ENCODE data around the gene DNAJC4. TPM values are rescaled to one million over a fixed set of nuclear protein-coding genes. Genes with fewer than 3 reads are reported as not detected.
A peak's percentile ranks its signal among the peaks of the same experiment; 100 is the strongest.

The DNAJC4 gene
- total and polyA plus RNA-seq, 2 of the 8 experiments (the other 6 are each of a cell fraction or from before 2014, with no cell fraction given): 14.6 to 31.0 TPM

DNA sequence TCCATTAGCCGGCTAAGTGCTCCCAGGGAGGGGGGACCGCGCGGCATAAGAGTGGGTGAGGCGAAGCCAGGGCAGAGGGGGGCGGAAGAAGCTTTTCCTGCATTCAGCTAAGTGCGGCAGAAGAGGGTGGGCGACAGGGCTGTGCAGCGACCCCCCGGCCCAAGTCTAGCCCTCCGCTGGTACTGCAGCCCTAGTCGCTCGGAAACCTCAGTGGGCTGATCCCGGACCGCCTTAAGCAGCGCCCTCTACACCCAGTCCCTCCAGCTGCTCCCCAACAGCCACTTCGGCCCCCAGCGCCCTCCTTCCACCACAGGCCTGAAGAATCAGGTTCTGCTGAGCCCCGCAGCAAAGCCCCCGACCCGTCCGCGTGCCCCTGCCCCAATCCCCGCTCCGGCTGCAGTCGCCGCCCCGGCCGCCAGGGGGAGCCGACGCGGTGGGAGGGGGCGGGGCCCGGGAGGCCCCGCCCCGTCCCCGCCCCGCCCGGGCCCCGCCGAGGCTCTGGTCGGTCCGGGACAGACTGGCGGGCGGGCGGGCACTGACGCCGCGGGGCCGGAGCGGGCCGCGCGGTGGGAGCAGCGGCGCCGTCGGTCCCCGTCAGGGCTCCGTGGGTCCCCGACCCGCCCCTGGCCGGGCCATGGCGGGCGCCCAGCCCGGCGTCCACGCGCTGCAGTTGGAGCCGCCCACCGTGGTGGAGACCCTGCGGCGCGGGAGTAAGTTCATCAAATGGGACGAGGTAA, 20.8 kb downstream of the DNAJC4 start, which contains the start of gene PLCB3 (continued):
- TF ChIP-seq, protein P1, sequence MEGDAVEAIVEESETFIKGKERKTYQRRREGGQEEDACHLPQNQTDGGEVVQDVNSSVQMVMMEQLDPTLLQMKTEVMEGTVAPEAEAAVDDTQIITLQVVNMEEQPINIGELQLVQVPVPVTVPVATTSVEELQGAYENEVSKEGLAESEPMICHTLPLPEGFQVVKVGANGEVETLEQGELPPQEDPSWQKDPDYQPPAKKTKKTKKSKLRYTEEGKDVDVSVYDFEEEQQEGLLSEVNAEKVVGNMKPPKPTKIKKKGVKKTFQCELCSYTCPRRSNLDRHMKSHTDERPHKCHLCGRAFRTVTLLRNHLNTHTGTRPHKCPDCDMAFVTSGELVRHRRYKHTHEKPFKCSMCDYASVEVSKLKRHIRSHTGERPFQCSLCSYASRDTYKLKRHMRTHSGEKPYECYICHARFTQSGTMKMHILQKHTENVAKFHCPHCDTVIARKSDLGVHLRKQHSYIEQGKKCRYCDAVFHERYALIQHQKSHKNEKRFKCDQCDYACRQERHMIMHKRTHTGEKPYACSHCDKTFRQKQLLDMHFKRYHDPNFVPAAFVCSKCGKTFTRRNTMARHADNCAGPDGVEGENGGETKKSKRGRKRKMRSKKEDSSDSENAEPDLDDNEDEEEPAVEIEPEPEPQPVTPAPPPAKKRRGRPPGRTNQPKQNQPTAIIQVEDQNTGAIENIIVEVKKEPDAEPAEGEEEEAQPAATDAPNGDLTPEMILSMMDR (IDR thresholded peaks at IDR 0.05; ENCODE audit: control extremely low read depth in 1 of 3, insufficient read depth in 1 of 3, low read depth in 1 of 3, low read length in 3 of 3): peak in 2 of 3 experiments; percentile 48 to 80; a peak in 3 of 4 replicates
- TF ChIP-seq POLR2A (IDR thresholded peaks at IDR 0.05; ENCODE audit: control extremely low read depth in 1 of 2, low read depth in 2 of 2, low read length in 2 of 2) (peak in 1 of 2 experiments; percentile 65; a peak in 2 of 3 replicates), SIN3A (conservative IDR thresholded peaks at IDR 0.05 in 1 of 2, IDR thresholded peaks at IDR 0.05 in 1 of 2; ENCODE audit: low read depth in 1 of 2, low read length in 2 of 2) (peak in 1 of 2 experiments; percentile 51; a peak in 2 of 4 replicates), RAD21 (IDR thresholded peaks at IDR 0.05 in 1 of 2, conservative IDR thresholded peaks at IDR 0.05 in 1 of 2; ENCODE audit: low read depth in 2 of 2, low read length in 2 of 2) (peak in 1 of 2 experiments; percentile 13; a peak in 1 of 4 replicates), SRF (IDR thresholded peaks at IDR 0.05; ENCODE audit: low read depth, low read length) (no peak), PHF8 (conservative IDR thresholded peaks at IDR 0.05; ENCODE audit: low read depth, low read length) (peak; percentile 82)

Measured in H1 (cell line).